ENCODE results near the gene UBXN11. TPM values are rescaled to one million over a fixed set of nuclear protein-coding genes. Genes with fewer than 3 reads are reported as not detected.

UBXN11 gene
- total and polyA plus RNA-seq, 2 of the 13 experiments (the other 11 are each of a cell fraction or from before 2014, with no cell fraction given) = 9.3 to 10.4 TPM

DNA sequence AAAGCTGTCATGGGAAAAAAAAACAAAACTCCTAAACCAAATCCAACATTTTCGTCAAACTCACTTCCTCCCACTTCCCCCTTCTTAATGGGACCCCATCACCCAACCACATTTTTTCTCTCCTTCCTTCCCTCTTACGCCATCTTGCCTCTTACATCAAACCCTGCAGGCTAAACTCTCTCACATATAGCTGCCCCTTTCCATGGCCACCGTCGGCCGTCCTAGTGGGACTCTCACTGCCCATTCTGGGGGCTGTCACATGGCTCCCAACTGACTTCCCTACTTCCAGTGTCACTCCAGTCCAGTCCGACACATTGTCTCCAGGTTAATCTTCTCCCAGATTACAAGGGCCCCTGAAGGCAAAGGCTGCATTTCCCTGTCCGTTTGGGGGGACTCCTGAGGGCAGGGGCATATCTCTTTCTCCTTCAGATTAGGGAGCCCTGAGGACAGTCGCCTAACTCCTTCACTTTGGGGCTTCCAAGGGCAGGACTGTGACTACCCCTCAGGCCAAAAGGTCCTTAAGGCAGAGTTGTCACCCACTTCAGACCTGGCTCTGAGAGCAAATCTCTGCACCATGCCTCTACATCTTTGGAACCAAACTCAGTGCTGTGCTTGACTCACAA is 658 bp downstream of the UBXN11 start:
- H4K20me1 ChIP-seq (ENCODE audit: insufficient read depth, low read length) = no peaks in the 10 kb centered on the region
- no peaks in the 10 kb centered on the region for H3K79me2 ChIP-seq (ENCODE audit: insufficient read depth, low read length)
- POLR2A ChIA-PET = no interaction called here
- H3K9me3 ChIP-seq (ENCODE audit: low read length) = no peaks in the 10 kb centered on the region
- peak overlapping the region; percentile 84 for H3K4me2 ChIP-seq (ENCODE audit: low read depth, low read length)
- 8% methylated on average over 8 of the region's 8 CpGs for WGBS (ENCODE audit: low lambda C conversion rate)
- peak overlapping the region; percentile 90 to 98 (median 94) for H3K4me3 ChIP-seq (replicated peaks in 1 of 3; ENCODE audit: insufficient read depth in 1 of 3, low read depth in 2 of 3, low read length in 3 of 3)
- TF ChIP-seq POLR2A (IDR thresholded peaks at IDR 0.05; ENCODE audit: insufficient read depth in 1 of 2, low read depth in 2 of 2, low read length in 2 of 2) (peak in 1 of 2 experiments; percentile 22; a peak in 1 of 4 replicates), NR2F6 (IDR thresholded peaks at IDR 0.05) (no peak), NR2F6 (CRISPR knock-in tag; IDR thresholded peaks at IDR 0.05) (no peak), KDM3A (CRISPR knock-in tag; IDR thresholded peaks at IDR 0.05; ENCODE audit: low read depth) (no peak), CAMTA2 (CRISPR knock-in tag; IDR thresholded peaks at IDR 0.05; ENCODE audit: borderline replicate concordance) (no peak), ZNF20 (CRISPR knock-in tag; IDR thresholded peaks at IDR 0.05) (no peak), JUND (CRISPR knock-in tag; IDR thresholded peaks at IDR 0.05) (0 out of 2 replicates have a peak, but pooled peaks have one; percentile 17)
- TF ChIP-seq, protein P1, sequence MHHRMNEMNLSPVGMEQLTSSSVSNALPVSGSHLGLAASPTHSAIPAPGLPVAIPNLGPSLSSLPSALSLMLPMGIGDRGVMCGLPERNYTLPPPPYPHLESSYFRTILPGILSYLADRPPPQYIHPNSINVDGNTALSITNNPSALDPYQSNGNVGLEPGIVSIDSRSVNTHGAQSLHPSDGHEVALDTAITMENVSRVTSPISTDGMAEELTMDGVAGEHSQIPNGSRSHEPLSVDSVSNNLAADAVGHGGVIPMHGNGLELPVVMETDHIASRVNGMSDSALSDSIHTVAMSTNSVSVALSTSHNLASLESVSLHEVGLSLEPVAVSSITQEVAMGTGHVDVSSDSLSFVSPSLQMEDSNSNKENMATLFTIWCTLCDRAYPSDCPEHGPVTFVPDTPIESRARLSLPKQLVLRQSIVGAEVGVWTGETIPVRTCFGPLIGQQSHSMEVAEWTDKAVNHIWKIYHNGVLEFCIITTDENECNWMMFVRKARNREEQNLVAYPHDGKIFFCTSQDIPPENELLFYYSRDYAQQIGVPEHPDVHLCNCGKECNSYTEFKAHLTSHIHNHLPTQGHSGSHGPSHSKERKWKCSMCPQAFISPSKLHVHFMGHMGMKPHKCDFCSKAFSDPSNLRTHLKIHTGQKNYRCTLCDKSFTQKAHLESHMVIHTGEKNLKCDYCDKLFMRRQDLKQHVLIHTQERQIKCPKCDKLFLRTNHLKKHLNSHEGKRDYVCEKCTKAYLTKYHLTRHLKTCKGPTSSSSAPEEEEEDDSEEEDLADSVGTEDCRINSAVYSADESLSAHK (CRISPR knock-in tag; IDR thresholded peaks at IDR 0.05; ENCODE audit: borderline replicate concordance) = no peak
- TF ChIP-seq, protein P2, sequence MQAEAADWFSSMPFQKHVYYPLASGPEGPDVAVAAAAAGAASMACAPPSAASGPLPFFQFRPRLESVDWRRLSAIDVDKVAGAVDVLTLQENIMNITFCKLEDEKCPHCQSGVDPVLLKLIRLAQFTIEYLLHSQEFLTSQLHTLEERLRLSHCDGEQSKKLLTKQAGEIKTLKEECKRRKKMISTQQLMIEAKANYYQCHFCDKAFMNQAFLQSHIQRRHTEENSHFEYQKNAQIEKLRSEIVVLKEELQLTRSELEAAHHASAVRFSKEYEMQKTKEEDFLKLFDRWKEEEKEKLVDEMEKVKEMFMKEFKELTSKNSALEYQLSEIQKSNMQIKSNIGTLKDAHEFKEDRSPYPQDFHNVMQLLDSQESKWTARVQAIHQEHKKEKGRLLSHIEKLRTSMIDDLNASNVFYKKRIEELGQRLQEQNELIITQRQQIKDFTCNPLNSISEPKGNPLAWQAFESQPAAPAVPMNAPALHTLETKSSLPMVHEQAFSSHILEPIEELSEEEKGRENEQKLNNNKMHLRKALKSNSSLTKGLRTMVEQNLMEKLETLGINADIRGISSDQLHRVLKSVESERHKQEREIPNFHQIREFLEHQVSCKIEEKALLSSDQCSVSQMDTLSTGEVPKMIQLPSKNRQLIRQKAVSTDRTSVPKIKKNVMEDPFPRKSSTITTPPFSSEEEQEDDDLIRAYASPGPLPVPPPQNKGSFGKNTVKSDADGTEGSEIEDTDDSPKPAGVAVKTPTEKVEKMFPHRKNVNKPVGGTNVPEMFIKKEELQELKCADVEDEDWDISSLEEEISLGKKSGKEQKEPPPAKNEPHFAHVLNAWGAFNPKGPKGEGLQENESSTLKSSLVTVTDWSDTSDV (CRISPR knock-in tag; IDR thresholded peaks at IDR 0.05) = no peak
- TF ChIP-seq, protein P3, sequence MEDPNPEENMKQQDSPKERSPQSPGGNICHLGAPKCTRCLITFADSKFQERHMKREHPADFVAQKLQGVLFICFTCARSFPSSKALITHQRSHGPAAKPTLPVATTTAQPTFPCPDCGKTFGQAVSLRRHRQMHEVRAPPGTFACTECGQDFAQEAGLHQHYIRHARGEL (CRISPR knock-in tag; IDR thresholded peaks at IDR 0.05) = no peak
- DNase-seq (ENCODE audit: low spot score) = no peak
- intact Hi-C loops (cut with micrococcal nuclease; ENCODE audit: unreplicated experiment) = loop anchor here (2.0 kb wide), 1 partner anchor 45 kb away; no protein-coding TSS in a partner anchor
- CTCF ChIA-PET (ENCODE audit: low intra/inter-chr PET ratio, low total read pairs) = no interaction called here
- BruUV-seq (replicated peaks) = TSS peak; percentile 84
- peaks cover 40% of the 10 kb centered on the region for H3K4me1 ChIP-seq (ENCODE audit: insufficient read depth, low read length)
- no peak overlapping the region for H2AFZ ChIP-seq (ENCODE audit: low read length)
- H3K36me3 ChIP-seq (replicated peaks in 1 of 2; ENCODE audit: control insufficient read depth in 1 of 2, insufficient read depth in 2 of 2, low read length in 2 of 2) = no peaks in the 10 kb centered on the region
- no peaks in the 10 kb centered on the region; a peak in 1 of 5 replicates for H3K27me3 ChIP-seq (ENCODE audit: control insufficient read depth in 1 of 2, insufficient read depth in 2 of 2, low read length in 2 of 2)
- ATAC-seq = peak; percentile 10
- no peak for FAIRE-seq
- H3K27ac ChIP-seq (ENCODE audit: extremely low read length, insufficient read depth, low read length) = peak overlapping the region; percentile 68
- in situ Hi-C loops (cut with HindIII; ENCODE audit: extremely low pct_ligation_motif_present, low pct_unique_long_range_greater_than_20kb) = no loop called here
- H3K9ac ChIP-seq (ENCODE audit: insufficient read depth, low read depth, low read length) = peak overlapping the region; percentile 81
